K562 (cell line): Measurements from ENCODE around the gene KNL1.

Experiments
- ATF3 ChIP-seq, 2 experiments: fragments of 450-650 bp in 1 of 2; sonication (generic) in 1 of 2; formaldehyde crosslinking in 1 of 2; IDR thresholded peaks in 1 of 2; conservative IDR thresholded peaks in 1 of 2; 2 replicates each; pipeline versions ENCODE4 v1.6.1 to v1.8.1; 2016 to 2023; ENCODE audit warnings: mild to moderate bottlenecking in 2 of 2, moderate library complexity in 2 of 2, inconsistent platforms in 1 of 2, missing genetic modification reagents in 1 of 2
- ATF6 ChIP-seq: sonication (generic); formaldehyde crosslinking; IDR thresholded peaks from 2 replicates; pipeline ENCODE4 v1.4.0; 2020; ENCODE audit warnings: mild to moderate bottlenecking, missing genetic modification reagents
- CBX5 ChIP-seq: IDR thresholded peaks from 2 replicates; pipeline ENCODE4 v1.6.1; 2014; ENCODE audit warnings: low read depth, borderline replicate concordance
- CTCF ChIP-seq, 3 experiments: IDR thresholded peaks in 2 of 3; conservative IDR thresholded peaks in 1 of 3; 2 replicates each; pipeline ENCODE4 v1.5.1; 2011 to 2012; ENCODE audit warnings: low read length in 3 of 3, mild to moderate bottlenecking in 3 of 3, control low read depth in 2 of 3, improper control_type of control experiment in 1 of 3, inconsistent platforms in 1 of 3, low read depth in 1 of 3, mixed read lengths in 1 of 3, moderate library complexity in 1 of 3; ENCODE audit not compliant: insufficient read depth in 2 of 3
- HSF4 ChIP-seq: fragments of 250-450 bp; sonication (Bioruptor Pico); IDR thresholded peaks from 2 replicates; pipeline ENCODE4 v2.1.2; 2022; ENCODE audit warnings: mild to moderate bottlenecking, moderate library complexity, borderline replicate concordance
- JUN ChIP-seq, 2 experiments: sonication (generic) in 1 of 2; formaldehyde crosslinking in 1 of 2; IDR thresholded peaks; 2 replicates each; pipeline versions ENCODE4 v1.6.1 to v1.8.0; 2012 to 2022; ENCODE audit warnings: borderline replicate concordance in 2 of 2, mild to moderate bottlenecking in 2 of 2, improper control_type of control experiment in 1 of 2, low read depth in 1 of 2, low read length in 1 of 2, missing genetic modification reagents in 1 of 2
- L3MBTL2 ChIP-seq: fragments of 450-650 bp; IDR thresholded peaks from 2 replicates; pipeline ENCODE4 v1.6.1; 2016; ENCODE audit warnings: mild to moderate bottlenecking, moderate library complexity
- PHB2 ChIP-seq: fragments of 450-650 bp; IDR thresholded peaks from 2 replicates; pipeline ENCODE4 v1.6.1; 2017; ENCODE audit warnings: low read depth
- RAD21 ChIP-seq, 2 experiments: fragments of 250-450 bp in 1 of 2; fragments of 450-650 bp in 1 of 2; sonication (Bioruptor Pico) in 1 of 2; formaldehyde crosslinking in 1 of 2; IDR thresholded peaks in 1 of 2; conservative IDR thresholded peaks in 1 of 2; 2 replicates each; pipeline versions ENCODE4 v1.4.0 to v1.8.0; 2020 to 2022; ENCODE audit warnings: mild to moderate bottlenecking in 2 of 2, moderate library complexity in 1 of 2
- TF ChIP-seq, protein P1 (sequence below): IDR thresholded peaks from 3 replicates; pipeline ENCODE4 v1.6.1; 2011; ENCODE audit warnings: borderline replicate concordance, mild to moderate bottlenecking; ENCODE audit not compliant: insufficient read length, insufficient read depth

DNA sequence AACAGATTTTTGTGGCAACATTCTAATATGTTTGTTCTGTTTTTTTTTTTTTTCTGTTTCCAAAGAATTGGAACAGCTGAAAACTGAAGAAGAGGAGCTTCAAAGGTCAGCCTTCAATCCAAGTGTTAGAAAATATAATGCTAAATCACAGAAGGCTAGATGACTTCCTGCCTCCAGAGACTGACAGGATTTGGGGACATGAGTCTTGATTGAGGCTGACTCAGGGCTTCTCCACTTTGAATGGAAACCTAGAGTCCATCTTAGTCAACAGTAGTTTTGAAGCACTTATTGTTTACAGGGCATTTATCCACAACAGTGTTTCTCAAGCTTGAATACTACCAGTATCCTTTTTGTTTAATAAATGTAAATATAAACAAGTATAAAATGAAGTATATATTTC lies 56.4 kb downstream of the KNL1 start:
- TF ChIP-seq HSF4 (no peak), PHB2 (no peak), JUN (IDR thresholded peaks at IDR 0.05; ENCODE audit: borderline replicate concordance, low read depth, low read length) (no peak), JUN (CRISPR knock-in tag; IDR thresholded peaks at IDR 0.05; ENCODE audit: borderline replicate concordance) (no peak), CTCF (IDR thresholded peaks at IDR 0.05 in 2 of 3, conservative IDR thresholded peaks at IDR 0.05 in 1 of 3; ENCODE audit: insufficient read depth in 2 of 3, low read depth in 1 of 3, low read length in 3 of 3) (no peak), ATF6 (CRISPR knock-in tag) (no peak), ATF3 (IDR thresholded peaks at IDR 0.05) (no peak), ATF3 (CRISPR knock-in tag; conservative IDR thresholded peaks at IDR 0.05) (no peak), RAD21 (CRISPR knock-in tag; conservative IDR thresholded peaks at IDR 0.05 in 1 of 2, IDR thresholded peaks at IDR 0.05 in 1 of 2) (no peak), L3MBTL2 (no peak), CBX5 (no peak)
- TF ChIP-seq, protein P1, sequence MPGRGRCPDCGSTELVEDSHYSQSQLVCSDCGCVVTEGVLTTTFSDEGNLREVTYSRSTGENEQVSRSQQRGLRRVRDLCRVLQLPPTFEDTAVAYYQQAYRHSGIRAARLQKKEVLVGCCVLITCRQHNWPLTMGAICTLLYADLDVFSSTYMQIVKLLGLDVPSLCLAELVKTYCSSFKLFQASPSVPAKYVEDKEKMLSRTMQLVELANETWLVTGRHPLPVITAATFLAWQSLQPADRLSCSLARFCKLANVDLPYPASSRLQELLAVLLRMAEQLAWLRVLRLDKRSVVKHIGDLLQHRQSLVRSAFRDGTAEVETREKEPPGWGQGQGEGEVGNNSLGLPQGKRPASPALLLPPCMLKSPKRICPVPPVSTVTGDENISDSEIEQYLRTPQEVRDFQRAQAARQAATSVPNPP = no peak
